ENCODE data around the gene NEK10.
"Not testable (repeated sequence)": the region's sequence is repeated elsewhere in the genome, so short reads cannot be mapped to it uniquely, and the experiment has no call there.

Gene NEK10, protein sequence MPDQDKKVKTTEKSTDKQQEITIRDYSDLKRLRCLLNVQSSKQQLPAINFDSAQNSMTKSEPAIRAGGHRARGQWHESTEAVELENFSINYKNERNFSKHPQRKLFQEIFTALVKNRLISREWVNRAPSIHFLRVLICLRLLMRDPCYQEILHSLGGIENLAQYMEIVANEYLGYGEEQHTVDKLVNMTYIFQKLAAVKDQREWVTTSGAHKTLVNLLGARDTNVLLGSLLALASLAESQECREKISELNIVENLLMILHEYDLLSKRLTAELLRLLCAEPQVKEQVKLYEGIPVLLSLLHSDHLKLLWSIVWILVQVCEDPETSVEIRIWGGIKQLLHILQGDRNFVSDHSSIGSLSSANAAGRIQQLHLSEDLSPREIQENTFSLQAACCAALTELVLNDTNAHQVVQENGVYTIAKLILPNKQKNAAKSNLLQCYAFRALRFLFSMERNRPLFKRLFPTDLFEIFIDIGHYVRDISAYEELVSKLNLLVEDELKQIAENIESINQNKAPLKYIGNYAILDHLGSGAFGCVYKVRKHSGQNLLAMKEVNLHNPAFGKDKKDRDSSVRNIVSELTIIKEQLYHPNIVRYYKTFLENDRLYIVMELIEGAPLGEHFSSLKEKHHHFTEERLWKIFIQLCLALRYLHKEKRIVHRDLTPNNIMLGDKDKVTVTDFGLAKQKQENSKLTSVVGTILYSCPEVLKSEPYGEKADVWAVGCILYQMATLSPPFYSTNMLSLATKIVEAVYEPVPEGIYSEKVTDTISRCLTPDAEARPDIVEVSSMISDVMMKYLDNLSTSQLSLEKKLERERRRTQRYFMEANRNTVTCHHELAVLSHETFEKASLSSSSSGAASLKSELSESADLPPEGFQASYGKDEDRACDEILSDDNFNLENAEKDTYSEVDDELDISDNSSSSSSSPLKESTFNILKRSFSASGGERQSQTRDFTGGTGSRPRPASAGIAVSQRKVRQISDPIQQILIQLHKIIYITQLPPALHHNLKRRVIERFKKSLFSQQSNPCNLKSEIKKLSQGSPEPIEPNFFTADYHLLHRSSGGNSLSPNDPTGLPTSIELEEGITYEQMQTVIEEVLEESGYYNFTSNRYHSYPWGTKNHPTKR

DNA sequence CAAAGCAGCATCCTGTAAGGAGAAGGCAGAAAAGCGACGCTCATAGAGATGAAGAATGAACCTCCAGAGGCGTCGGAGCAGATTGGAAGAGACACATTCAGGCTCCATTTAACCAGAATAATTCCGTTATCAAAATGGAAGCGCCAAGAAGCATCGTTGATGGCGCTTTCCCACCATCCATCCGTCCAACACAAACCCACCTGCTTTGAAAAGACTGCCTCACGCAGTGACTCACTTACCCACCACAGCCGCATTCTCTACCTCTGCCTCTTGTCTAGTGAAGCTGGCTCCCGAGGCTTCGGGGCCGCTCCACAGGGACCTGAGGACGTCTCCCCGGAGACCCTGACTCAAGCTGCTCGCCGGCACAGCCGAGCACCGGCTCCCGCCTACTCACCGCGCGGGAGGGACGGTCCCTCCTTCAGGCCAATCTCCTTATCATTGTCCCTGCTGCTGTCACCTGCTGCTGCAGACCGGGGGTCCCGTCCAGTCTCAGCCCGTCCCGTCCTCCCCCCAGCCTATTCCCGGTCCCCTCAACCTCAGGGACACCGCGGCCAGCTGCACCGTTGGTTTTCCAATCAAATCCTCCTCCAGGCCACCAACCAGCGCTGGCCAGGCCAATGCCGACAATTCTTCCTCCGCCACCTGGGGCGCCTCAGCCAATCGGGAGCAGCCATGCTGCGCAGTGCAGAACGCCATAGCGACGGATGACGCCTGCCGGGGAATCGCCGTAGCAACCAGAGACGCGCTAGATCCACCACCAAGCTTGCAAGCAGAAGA is at the start of gene NEK10:
Gene NEK10, minus strand, starts transcription at position 553 of the 777 bp plus-strand sequence. CDS start 16,501 bp downstream, outside the sequence.
- peak; percentile 92 for DNase-seq

GRCh38 chr3:27415202-27415601 is 46.0 kb upstream of the NEK10 start:
- DNase-seq: no peak

GRCh38 chr3:27392950-27393679 is 23.9 kb upstream of the NEK10 start:
- DNase-seq: no peak

- not testable (repeated sequence) for DNase-seq
Observed at GRCh38 chr3:27392414-27392813, 23.2 kb upstream of the NEK10 start.

DNA sequence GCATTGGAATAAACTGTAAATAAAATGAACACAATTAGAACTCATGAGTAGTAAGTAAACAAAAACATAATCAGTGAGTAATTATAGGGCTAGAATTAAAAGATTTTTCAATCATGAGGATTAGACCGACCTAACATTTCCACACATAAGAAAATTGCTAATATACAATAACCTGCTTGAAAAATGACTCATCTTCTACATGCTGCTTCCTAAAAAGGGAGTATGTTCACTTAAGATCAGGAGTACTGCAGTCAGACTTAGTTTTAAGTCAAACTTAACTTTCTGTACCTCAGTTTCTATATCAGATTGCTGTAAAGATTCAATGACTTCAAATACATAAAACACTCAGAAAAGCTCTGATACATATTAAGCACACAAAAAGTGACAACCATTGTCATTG is 22.6 kb upstream of the NEK10 start:
- DNase-seq: no peak

GRCh38 chr3:27387625-27388024 is 18.4 kb upstream of the NEK10 start:
- DNase-seq: no peak

DNA sequence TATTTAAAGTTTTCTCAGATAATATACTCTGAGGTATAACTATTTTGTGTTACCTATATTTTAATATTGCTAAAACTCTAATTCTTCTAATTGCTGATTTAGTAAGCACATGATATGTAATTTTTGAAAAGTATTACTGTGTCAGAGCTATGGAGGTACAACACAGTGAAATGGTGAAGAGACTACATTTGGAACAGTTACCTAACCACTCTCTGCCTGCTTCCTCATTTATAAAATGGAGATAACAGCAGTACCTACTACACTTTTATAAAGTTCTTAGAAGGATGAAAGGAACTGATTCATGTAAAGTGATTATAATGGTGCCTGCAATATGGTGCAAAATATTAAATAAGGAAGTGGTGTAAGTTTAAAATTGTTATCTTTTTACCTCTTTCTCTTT is 16.3 kb upstream of the NEK10 start:
- no peak for DNase-seq

- DNase-seq: no peak
Observed at GRCh38 chr3:27384191-27384590, 15.0 kb upstream of the NEK10 start.

DNA sequence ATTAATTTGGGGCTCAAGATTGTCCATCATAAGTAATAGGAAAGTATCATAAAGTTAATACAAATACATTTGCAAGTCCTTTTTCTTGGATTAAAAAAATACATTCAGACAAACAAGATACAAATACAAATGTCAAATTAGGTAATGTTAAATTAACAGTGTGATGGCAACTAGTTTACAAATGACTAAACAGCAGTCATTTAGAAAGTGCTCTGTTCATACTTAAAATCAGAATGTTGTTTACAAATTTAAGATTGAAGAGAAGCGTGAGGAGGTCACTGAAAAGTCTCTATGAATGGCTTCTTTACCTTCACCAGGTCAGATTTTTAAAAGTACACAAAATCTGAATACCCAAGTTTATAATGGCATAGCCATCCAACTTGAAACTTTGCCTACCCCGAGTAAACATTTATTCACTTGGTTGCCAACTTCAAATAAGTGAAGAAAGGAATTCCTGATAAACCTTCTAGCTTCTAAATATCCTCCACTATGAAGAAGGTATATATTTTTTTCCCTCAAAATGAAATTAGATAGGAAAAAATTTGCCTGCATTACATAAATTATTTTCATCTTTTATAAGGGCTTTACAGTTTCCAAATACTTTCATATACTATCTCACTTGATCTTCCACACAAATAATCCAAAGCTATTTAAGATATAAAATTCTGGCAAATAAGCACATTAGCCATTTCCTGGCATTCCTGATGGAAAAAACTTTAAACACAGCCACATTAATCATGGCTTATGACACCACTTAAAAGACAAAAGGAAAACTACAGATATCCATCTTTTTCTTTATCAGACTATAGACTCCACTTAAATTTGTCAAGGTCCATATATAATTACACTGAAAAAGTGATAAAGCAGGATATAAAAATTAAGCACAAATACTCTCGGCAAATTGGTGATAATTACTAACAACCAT is 11.5 kb upstream of the NEK10 start:
- no peak for DNase-seq

GRCh38 chr3:27378331-27378730 is 9.1 kb upstream of the NEK10 start:
- DNase-seq: no peak

DNA sequence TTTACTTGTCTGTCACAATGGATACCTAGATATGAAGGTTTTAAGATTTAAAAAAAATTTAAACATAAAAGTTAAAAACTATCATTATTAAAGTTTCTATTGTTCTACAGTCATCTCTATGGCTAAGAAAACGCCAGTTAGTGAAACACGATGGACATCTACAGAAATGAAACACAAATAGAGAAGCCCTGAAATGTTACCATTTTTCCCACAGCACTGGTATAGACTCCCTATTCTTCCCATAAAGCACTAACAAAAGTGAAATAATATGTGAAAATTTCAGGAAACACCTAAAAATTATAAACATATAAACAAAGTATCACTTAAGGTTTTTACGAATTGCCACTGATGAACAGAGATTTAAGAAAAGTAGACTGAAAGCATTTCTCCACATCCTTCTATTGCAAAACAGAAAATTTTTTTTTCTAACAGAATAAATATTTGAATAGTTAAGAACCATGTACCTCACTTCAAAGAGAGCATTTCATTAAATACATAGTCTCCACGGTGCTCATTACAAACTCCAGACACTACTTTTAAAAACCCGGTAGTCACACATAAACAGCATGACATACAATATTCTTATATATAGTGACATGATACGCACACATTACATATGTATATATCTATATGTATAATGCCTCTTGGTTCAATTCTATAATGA is 7.1 kb upstream of the NEK10 start:
- no peak for DNase-seq

GRCh38 chr3:27366062-27366591 is 3.1 kb downstream of the NEK10 start:
- DNase-seq: no peak

DNA sequence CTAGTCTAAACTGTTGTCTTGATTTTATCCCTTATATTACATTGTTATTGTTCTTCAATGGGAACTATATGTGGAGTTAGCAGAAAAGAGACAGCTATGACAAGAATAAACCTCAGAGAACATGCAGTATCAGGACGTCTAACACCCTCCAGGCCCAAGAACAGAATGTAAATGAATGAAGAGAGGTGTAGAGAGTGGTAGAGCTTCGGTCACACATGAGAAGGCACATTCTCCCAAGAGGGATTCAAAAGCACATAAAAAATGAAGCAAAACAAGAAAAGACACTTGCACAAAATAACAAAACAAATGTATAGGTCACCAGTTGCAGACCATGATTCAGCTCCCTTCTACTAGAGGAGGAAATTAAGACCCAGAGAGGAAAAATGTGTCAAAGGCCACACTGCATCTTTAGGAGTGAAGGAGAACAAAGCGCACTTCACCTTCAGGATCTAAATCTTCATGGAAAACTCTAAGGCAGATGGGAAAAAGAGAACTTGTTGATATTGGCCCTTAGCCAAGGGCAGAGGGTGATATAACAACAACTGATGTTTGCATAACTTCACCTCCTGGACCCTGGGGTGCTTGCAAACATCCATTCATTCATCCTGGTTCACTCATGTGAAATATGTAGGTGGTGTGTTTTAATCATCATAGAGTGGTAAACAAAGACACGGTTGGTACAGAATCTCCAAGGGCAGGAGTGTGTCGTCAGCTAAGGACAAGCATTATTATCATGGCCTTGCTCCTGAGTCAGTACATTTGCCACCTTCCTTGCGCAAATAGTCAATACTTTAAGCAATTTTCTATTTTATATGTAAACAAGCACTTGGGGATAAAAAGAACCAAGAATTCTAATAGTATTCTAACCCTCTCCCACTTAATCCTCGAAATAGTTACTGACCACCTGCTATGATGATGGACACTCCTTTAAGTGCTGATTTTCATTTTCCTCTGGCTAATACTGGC is 8.8 kb downstream of the NEK10 start:
- DNase-seq: no peak

GRCh38 chr3:27358372-27358771 is 10.8 kb downstream of the NEK10 start:
- DNase-seq: no peak

GRCh38 chr3:27357665-27358258 is 11.4 kb downstream of the NEK10 start:
- DNase-seq: no peak

- DNase-seq: no peak
Observed at GRCh38 chr3:27356976-27357375, 12.2 kb downstream of the NEK10 start.

DNA sequence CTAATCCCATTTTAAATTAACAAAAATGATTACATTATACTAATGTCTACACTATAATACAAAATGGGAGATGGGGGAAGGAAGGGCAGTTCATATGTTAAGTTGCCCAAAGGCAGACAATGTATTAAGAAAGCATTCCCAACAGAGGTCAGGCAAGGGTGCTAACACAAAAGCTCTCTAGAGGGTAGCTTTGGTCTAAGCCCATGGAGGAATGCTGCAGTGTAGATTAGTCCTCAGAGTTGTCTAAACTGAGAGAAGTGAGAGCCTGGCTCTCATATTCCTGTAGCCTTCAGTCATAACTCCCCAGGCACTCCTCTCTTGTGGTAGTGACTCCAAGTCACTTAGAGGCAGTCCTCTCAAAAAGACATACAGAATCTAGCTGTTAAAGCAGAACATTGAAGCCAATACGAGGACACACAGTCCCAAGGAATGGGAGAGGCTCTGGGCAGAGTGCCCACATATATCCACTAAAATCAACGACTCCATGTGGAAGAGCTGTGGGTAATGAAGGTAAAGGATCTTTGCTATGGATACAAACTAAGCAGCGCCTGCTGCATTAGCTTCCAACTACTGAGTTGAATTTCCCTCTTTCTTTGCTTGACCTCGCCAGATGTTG is 14.5 kb downstream of the NEK10 start:
- no peak for DNase-seq

DNA sequence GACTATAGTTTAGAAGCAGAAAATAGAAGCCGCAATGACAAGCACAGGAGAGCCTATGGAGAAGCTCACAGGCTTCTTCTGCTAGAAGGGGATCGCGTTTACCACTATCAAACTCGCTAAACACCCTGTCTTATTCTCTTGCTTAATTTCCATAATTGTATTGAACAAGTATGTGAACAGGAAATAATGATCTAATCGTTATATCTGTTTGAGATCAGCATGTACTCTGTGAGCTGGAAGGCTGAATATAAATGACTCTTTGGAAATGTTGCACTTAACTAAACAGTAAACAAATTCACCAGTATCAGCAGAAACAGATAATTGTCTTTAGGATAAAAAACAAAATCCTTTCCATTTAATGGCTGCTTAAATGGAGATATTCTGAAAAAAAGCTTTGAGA is 15.0 kb downstream of the NEK10 start:
- no peak for DNase-seq
